LNCAP (cell line): ENCODE measurements around the gene FADS1.

Experiments
- TF ChIP-seq, protein P1 (sequence below): fragments of 450-650 bp; IDR thresholded peaks from 2 replicates; pipeline ENCODE4 v1.5.1; 2017; ENCODE audit warnings: mild to moderate bottlenecking

Gene FADS1

DNA sequence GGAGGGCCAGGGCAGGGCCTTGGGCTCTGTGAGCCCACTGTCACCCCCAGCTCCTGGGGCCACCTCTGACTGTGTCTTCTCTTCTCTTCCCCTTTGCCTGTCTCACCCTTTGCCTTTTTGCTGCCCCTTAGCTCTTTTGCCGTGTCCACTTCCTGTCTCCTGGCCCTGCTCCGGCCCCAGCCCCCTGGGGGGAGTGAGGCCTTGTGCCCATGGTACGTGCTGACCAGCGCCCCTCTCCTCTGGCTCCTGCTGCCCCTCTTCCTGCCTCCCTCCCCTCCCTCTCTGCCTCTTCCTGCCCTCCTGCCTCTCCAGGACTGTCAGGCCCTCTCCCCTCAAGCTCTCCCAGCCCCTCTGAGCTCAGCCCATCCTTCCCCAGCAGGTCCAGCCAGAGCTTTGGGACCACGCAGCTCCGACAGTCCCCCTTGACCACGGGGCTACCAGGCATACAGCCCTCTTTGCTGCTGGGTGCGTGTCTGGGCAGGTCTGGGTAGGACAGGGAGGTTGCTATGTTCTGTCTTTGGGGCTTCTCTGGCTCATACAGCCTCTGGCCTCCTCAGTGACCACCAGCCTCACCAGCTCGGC lies 36.1 kb downstream of the FADS1 start:
- TF ChIP-seq, protein P1, sequence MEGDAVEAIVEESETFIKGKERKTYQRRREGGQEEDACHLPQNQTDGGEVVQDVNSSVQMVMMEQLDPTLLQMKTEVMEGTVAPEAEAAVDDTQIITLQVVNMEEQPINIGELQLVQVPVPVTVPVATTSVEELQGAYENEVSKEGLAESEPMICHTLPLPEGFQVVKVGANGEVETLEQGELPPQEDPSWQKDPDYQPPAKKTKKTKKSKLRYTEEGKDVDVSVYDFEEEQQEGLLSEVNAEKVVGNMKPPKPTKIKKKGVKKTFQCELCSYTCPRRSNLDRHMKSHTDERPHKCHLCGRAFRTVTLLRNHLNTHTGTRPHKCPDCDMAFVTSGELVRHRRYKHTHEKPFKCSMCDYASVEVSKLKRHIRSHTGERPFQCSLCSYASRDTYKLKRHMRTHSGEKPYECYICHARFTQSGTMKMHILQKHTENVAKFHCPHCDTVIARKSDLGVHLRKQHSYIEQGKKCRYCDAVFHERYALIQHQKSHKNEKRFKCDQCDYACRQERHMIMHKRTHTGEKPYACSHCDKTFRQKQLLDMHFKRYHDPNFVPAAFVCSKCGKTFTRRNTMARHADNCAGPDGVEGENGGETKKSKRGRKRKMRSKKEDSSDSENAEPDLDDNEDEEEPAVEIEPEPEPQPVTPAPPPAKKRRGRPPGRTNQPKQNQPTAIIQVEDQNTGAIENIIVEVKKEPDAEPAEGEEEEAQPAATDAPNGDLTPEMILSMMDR: no peak

DNA sequence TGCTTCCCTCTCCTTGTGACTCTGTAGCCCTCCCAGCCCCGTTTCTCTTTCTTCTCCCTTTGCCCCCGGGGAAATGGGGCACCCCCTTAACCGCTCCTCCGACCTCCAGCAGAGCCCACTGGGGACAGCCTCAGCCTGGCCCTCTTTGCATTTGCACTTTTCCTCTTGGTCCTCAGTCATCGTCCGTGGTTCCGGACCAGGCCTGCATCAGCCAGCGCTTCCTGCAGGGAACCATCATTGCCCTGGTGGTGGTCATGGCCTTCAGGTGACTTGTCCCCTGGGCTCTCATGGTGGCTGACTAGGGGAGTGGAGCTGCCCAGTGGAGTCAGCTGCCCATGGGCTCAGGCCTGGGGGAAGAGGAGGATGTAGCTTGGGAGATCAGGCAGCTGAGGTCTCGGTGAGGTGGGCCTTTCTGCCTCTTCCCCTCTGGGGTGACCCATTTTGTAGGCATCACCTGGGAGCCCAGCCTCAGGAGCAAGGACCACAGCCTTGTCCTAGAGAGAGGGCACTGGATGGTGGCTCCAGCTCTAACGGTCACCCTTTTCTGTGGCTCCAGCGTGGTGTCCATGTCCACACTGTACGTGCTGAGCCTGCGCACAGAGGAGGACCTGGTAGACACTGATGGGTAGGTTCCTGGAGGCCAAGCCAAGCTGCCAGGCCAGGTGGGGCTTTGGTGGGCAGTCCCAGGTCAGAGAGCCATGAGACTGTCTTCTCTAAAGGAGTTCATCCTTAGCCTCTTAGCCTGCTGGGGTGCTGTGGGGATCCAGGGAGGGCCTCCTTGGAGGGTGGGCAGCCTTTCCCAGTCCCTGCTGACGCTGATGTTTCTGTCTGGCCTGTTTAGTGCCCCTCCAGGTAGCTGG lies 36.9 kb downstream of the FADS1 start:
- TF ChIP-seq, protein P1: no peak

DNA sequence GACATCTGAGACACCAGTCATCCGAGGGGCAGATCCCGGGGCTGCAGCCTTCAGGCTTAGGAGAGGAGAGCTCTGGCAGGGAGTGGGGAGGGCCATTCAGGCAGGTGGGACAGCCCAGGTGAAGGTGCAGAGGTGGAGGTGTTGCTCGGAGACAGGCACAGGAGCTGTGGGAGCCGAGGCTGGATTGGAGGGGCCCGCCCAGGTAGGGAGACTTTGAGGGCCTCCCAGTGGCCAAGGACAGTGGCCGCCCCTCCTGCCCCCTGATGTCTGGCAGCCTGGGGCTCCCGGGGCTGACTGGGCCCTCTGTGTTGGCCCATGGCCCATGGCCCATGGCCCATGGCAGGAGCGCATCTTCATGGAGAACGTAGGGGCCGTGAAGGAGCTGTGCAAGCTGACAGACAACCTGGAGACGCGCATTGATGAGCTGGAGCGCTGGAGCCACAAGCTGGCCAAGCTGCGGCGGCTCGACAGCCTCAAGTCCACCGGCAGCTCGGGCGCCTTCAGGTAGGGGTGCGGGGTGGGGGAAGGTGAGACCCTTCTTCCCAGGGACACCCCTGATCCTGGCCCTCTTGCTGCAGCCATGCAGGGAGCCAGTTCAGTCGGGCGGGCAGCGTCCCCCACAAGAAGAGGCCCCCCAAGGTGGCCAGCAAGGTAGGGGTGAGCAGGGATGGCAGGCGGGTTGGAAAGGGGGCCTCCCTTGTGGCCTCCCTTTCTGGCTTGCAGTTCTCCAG lies 37.7 kb downstream of the FADS1 start:
- TF ChIP-seq, protein P1: no peak

DNA sequence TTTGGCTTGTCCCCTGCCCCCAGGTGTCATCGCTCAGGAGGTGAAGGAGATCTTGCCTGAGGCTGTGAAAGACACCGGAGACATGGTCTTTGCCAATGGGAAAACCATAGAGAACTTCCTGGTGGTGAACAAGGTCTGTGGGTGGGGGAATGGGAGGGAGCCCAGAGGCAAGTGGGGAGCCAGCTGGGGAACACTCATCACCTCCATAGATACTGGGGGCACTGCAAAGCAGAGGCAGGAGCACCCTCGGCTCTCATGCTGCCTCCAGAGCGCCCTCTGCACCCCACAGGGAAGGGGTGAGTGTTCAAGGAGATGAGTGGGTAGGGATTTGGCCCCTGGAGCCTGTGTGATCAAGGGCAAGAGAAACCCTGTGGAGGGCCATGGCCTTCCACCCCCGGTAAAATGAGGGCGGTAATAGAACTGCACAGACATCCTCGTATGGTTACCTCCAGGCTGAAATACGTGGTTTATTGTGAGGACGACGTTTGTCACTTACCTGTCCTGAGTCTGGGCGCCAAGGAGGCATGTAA lies 38.4 kb downstream of the FADS1 start:
- TF ChIP-seq, protein P1: no peak

DNA sequence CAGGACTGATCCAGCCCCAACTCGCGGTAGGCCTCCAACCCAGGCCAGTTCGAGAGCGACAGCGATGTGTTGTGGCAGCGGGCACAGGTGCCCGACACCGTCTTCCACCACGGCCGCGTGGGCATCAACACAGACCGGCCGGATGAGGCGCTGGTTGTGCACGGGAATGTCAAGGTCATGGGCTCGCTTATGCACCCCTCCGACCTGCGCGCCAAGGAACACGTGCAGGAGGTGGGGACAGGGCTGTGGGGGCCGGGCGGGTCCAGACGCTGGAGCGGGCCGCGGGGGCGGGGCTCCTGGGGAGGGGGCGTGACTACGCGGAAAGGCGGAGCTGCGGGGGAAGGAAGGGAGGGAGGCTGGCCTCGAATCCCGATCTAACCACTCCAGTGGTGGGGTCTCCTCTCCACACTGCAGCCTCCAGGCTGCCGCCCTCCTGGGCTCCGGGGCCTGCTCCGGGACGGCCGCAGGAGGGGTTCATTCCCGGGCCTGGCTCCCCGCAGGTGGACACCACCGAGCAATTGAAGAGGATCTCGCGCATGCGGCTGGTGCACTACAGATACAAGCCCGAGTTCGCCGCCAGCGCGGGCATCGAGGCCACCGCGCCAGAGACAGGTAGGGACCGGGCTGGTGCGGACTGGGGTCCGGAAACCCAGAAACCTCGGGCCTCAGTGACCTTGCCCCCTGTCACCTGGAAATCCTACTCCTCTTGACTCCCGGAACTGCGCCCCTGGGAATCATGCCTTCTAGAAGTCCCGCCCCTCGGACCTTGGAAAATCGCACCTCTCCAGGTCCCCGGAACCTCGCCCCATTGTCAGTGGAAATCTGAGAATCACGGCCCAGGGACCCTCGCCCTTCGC lies 39.3 kb downstream of the FADS1 start:
- TF ChIP-seq, protein P1: no peak

DNA sequence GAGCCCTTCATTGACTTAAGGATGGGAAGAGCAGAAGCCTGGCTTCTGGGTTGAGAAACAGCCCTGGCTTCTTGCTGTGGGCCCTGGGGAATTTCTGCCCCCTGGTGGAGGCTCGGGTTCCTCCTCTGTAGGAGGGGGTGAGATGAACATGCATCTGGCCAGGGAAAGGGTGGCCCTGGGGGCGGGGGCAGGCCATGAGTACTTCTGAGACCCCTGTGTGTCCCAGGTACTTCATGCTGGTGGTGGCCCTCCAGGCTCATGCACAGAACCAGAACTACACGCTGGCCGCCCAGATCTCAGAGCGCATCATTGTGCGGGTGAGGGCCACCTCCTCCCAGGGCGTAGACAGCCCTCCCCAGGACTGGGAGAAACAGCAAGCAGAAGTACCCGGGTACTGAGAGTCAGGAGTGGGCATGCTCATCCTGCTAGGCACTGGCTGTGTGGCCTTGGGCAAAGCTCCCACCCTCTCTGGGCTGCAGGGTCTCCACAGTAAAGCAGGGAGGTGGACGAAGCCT lies 40.2 kb downstream of the FADS1 start:
- TF ChIP-seq, protein P1: peak; percentile 79
